HG02973 (cell line): ENCODE results near the gene EML5.

Experiments
- ATAC-seq: cut with Tn5 transposase; IDR thresholded peaks from one replicate; pipeline ENCODE4 v1.9.1; 2021; ENCODE audit warnings: moderate library complexity; ENCODE audit not compliant: unreplicated experiment

EML5 gene

DNA sequence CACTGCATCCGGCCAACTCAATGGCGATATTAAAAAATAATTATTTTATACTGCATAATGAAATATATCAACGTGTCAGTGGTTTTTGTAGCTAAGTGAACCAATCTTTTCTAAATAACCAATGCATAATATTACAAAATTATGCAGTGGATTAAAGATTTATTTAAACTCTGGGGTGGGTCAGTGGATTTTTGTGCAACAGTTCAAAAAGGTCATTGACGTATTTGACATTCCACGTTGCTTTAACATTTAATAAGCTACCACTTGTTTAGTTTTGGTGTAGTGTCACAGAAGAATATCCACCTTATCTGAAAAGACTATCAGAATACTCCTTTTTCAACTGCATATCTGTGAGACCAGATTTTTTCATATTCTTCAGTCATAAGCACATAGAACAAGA, 227.3 kb downstream of the EML5 start:
- ATAC-seq: no peak

- ATAC-seq: no peak
These were observed 228.9 kb downstream of the EML5 start for GRCh38 chr14:88563845-88564244.

- ATAC-seq: peak; percentile 94
These were observed 229.7 kb downstream of the EML5 start, which contains the start of gene ZC3H14 for GRCh38 chr14:88562831-88563686. Gene ZC3H14, plus strand, starts transcription at chr14:88563037. Its CDS starts 97 bp downstream, at chr14:88563134.

DNA sequence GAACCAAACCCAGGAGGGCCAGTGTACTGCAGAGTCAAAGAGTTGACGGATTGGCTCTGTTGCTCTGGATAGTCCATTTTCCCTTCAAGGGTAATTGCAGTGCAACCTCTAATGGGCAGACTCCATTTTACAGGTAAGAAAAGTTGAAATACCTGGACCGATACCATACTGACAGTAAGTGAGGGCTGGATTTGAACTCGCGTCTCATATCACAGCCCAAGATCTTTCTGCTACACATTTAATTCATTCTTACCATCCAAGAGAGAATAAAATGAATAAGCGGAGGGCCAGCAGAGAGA, 230.3 kb downstream of the EML5 start:
- ATAC-seq: no peak
